K562 (cell line): ENCODE measurements around the gene PHF21A. TPM values are rescaled to one million over a fixed set of nuclear protein-coding genes. Genes with fewer than 3 reads are reported as not detected.

Source experiments
- ADNP ChIP-seq: fragments of 200-800 bp; sonication (Bioruptor generic); IDR thresholded peaks from 2 replicates; pipeline ENCODE4 v1.6.1; 2016; ENCODE audit warnings: missing genetic modification characterization, missing compliant biosample characterization
- DPF2 ChIP-seq: fragments of 450-650 bp; IDR thresholded peaks from 2 replicates; pipeline ENCODE4 v1.6.1; 2016
- GATAD2A ChIP-seq: fragments of 450-650 bp; IDR thresholded peaks from 2 replicates; pipeline ENCODE4 v1.6.1; 2017
- KDM2B ChIP-seq: fragments of 250-450 bp; sonication (Bioruptor Pico); IDR thresholded peaks from 2 replicates; pipeline ENCODE4 v1.8.0; 2021; ENCODE audit warnings: mild to moderate bottlenecking, moderate library complexity
- NFE2 ChIP-seq: IDR thresholded peaks from 2 replicates; pipeline ENCODE4 v1.6.1; 2014; ENCODE audit warnings: antibody characterized with exemption, low read depth
- POLR2AphosphoS5 ChIP-seq: IDR thresholded peaks from 2 replicates; pipeline ENCODE4 v1.6.1; 2011; ENCODE audit warnings: mild to moderate bottlenecking, low read depth, low read length, moderate library complexity; ENCODE audit not compliant: control insufficient read depth, insufficient read depth
- TBP ChIP-seq: optimal IDR thresholded peaks from 2 replicates; pipeline ENCODE3; 2011; ENCODE audit warnings: low read depth, low read length, improper control_type of control experiment
- ZNF143 ChIP-seq: sonication (generic); formaldehyde crosslinking; IDR thresholded peaks from 2 replicates; pipeline ENCODE4 v1.9.0; 2022; ENCODE audit warnings: mild to moderate bottlenecking, missing genetic modification reagents
- ZNF184 ChIP-seq: sonication (generic); formaldehyde crosslinking; IDR thresholded peaks from 2 replicates; pipeline ENCODE4 v1.5.0; 2020; ENCODE audit warnings: missing genetic modification reagents
- ZNF77 ChIP-seq: fragments of 250-450 bp; sonication (Bioruptor Pico); IDR thresholded peaks from 2 replicates; pipeline ENCODE4 v1.5.0; 2020
- polyA plus RNA-seq, 8 experiments: library from polyadenylated mRNA; depleted of rRNA in 4 of 8; stranded (reverse) in 5 of 8; unstranded in 3 of 8; fragments of >200 nt; fragmentation: Nextera tagmentation in 2 of 8; fragmentation: Illumina TruSeq in 1 of 8; extraction: Ambion mirVana in 2 of 8; extraction: Trizol in 1 of 8; gene quantifications; 2 replicates each; pipeline versions ENCODE4 v1.2.1 to v1.2.3, GENCODE V29; 2011 to 2014; ENCODE audit warnings: inconsistent platforms in 1 of 8, missing spikeins in 1 of 8
- total RNA-seq, 7 experiments: library from RNA; depleted of rRNA in 6 of 7; stranded (reverse); fragments of >200 nt in 6 of 7; fragmentation: Illumina TruSeq in 2 of 7; extraction: Trizol in 2 of 7; gene quantifications; 2 replicates each; pipeline versions ENCODE4 v1.2.1 to v1.2.3, GENCODE V29; 2011 to 2021; ENCODE audit warnings: low replicate concordance in 1 of 7
- TF ChIP-seq, protein P1 (sequence below): fragments of 200-800 bp; sonication (Bioruptor generic); IDR thresholded peaks from 2 replicates; pipeline ENCODE4 v1.6.1; 2017; ENCODE audit warnings: missing genetic modification characterization, missing compliant biosample characterization
- TF ChIP-seq, protein P2 (sequence below): fragments of 250-450 bp; sonication (Bioruptor Pico); IDR thresholded peaks from 2 replicates; pipeline ENCODE4 v1.4.0; 2020
- TF ChIP-seq, protein P3 (sequence below), 2 experiments: fragments of 250-450 bp in 1 of 2; fragments of 450-650 bp in 1 of 2; sonication (Bioruptor Pico) in 1 of 2; IDR thresholded peaks; 2 replicates each; pipeline versions ENCODE4 v1.6.1 to v1.8.0; 2016 to 2021; ENCODE audit warnings: mild to moderate bottlenecking in 2 of 2, moderate library complexity in 2 of 2, missing compliant biosample characterization in 1 of 2, missing genetic modification characterization in 1 of 2
- TF ChIP-seq, protein P4 (sequence below): fragments of 450-650 bp; IDR thresholded peaks from 2 replicates; pipeline ENCODE4 v1.7.0; 2016; ENCODE audit warnings: borderline replicate concordance
- TF ChIP-seq, protein P5 (sequence below): fragments of 450-650 bp; formaldehyde crosslinking; IDR thresholded peaks from 2 replicates; pipeline ENCODE4 v1.4.0; 2022; ENCODE audit warnings: missing genetic modification characterization
- TF ChIP-seq, protein P6 (sequence below), 3 experiments: fragments of 200-800 bp in 1 of 3; fragments of 250-450 bp in 1 of 3; fragments of 450-650 bp in 1 of 3; sonication (Bioruptor Pico) in 1 of 3; sonication (Bioruptor generic) in 1 of 3; formaldehyde crosslinking in 1 of 3; IDR thresholded peaks; 2 replicates each; pipeline versions ENCODE4 v1.6.1 to v1.8.0; 2016 to 2022; ENCODE audit warnings: mild to moderate bottlenecking in 2 of 3, missing genetic modification characterization in 2 of 3, missing compliant biosample characterization in 1 of 3, moderate library complexity in 1 of 3

PHF21A gene
- total and polyA plus RNA-seq, 9 of the 15 experiments (the other 6 are each of a cell fraction or from before 2014, with no cell fraction given) = 1.5 to 32.4 (median 10.7) TPM

DNA sequence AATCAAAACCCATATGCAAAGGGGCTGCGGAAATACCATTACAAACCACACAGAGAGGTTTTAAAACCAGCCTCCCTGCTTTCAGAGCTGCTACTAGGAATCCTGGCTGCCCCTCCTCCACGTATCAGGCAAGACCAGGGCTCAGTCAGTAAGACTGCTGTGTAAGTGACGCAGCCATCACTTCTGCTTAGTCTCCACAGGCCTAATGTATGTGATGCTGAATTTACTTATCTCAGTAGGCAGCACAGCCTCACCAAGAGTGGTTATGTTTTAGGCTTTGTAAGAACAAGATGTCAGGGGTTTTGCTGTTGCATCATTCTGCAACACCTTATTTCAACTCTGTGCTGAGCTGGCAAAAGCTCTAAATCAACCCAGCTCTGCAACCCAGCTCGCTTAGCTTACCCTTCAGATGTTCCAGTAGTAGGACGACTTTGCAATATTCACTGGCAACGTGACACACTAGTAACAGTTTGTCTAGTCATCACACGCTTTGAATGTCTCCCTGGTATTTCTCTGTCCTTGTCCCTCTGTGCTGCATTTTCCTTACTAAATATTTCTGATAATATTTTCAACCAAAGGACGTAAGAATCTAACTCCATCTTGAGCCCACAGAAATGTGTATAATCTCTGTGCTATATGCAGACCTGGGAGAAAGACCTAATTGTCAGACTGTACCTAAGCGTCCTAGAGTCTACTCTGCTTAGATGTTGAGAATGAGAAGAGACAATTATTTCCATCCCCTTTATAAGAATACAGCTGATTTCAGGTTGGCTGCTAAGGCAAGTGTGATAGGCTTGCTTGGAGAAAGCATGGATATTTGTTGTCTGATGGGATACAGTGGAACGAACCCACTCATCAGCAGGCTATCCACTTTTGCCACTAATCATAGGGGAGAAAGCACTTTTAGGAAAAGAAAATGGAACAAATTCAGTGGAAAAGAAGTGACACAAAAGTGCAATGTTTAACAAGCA, 126.6 kb downstream of the PHF21A start (continued):
- TF ChIP-seq, protein P1, sequence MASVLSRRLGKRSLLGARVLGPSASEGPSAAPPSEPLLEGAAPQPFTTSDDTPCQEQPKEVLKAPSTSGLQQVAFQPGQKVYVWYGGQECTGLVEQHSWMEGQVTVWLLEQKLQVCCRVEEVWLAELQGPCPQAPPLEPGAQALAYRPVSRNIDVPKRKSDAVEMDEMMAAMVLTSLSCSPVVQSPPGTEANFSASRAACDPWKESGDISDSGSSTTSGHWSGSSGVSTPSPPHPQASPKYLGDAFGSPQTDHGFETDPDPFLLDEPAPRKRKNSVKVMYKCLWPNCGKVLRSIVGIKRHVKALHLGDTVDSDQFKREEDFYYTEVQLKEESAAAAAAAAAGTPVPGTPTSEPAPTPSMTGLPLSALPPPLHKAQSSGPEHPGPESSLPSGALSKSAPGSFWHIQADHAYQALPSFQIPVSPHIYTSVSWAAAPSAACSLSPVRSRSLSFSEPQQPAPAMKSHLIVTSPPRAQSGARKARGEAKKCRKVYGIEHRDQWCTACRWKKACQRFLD (CRISPR knock-in tag) = peak; percentile 73
- TF ChIP-seq ADNP (tag) (no peak), ZNF184 (CRISPR knock-in tag) (no peak), ZNF77 (no peak), NFE2 (peak; percentile 53), ZNF143 (no peak), DPF2 (peak; percentile 95), POLR2AphosphoS5 (peak; percentile 94), KDM2B (no peak), GATAD2A (peak; percentile 85), TBP (peak; percentile 63)
- TF ChIP-seq, protein P2, sequence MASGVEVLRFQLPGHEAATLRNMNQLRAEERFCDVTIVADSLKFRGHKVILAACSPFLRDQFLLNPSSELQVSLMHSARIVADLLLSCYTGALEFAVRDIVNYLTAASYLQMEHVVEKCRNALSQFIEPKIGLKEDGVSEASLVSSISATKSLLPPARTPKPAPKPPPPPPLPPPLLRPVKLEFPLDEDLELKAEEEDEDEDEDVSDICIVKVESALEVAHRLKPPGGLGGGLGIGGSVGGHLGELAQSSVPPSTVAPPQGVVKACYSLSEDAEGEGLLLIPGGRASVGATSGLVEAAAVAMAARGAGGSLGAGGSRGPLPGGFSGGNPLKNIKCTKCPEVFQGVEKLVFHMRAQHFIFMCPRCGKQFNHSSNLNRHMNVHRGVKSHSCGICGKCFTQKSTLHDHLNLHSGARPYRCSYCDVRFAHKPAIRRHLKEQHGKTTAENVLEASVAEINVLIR = no peak
- TF ChIP-seq, protein P3, sequence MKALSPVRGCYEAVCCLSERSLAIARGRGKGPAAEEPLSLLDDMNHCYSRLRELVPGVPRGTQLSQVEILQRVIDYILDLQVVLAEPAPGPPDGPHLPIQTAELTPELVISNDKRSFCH (CRISPR knock-in tag; IDR thresholded peaks at IDR 0.05) = no peak
- TF ChIP-seq, protein P3 (tag; IDR thresholded peaks at IDR 0.05) = peak; percentile 57; the same call in 1 of the 2 replicates
- TF ChIP-seq, protein P4, sequence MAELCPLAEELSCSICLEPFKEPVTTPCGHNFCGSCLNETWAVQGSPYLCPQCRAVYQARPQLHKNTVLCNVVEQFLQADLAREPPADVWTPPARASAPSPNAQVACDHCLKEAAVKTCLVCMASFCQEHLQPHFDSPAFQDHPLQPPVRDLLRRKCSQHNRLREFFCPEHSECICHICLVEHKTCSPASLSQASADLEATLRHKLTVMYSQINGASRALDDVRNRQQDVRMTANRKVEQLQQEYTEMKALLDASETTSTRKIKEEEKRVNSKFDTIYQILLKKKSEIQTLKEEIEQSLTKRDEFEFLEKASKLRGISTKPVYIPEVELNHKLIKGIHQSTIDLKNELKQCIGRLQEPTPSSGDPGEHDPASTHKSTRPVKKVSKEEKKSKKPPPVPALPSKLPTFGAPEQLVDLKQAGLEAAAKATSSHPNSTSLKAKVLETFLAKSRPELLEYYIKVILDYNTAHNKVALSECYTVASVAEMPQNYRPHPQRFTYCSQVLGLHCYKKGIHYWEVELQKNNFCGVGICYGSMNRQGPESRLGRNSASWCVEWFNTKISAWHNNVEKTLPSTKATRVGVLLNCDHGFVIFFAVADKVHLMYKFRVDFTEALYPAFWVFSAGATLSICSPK = no peak
- TF ChIP-seq, protein P5, sequence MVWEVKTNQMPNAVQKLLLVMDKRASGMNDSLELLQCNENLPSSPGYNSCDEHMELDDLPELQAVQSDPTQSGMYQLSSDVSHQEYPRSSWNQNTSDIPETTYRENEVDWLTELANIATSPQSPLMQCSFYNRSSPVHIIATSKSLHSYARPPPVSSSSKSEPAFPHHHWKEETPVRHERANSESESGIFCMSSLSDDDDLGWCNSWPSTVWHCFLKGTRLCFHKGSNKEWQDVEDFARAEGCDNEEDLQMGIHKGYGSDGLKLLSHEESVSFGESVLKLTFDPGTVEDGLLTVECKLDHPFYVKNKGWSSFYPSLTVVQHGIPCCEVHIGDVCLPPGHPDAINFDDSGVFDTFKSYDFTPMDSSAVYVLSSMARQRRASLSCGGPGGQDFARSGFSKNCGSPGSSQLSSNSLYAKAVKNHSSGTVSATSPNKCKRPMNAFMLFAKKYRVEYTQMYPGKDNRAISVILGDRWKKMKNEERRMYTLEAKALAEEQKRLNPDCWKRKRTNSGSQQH (CRISPR knock-in tag) = no peak
- TF ChIP-seq, protein P6, sequence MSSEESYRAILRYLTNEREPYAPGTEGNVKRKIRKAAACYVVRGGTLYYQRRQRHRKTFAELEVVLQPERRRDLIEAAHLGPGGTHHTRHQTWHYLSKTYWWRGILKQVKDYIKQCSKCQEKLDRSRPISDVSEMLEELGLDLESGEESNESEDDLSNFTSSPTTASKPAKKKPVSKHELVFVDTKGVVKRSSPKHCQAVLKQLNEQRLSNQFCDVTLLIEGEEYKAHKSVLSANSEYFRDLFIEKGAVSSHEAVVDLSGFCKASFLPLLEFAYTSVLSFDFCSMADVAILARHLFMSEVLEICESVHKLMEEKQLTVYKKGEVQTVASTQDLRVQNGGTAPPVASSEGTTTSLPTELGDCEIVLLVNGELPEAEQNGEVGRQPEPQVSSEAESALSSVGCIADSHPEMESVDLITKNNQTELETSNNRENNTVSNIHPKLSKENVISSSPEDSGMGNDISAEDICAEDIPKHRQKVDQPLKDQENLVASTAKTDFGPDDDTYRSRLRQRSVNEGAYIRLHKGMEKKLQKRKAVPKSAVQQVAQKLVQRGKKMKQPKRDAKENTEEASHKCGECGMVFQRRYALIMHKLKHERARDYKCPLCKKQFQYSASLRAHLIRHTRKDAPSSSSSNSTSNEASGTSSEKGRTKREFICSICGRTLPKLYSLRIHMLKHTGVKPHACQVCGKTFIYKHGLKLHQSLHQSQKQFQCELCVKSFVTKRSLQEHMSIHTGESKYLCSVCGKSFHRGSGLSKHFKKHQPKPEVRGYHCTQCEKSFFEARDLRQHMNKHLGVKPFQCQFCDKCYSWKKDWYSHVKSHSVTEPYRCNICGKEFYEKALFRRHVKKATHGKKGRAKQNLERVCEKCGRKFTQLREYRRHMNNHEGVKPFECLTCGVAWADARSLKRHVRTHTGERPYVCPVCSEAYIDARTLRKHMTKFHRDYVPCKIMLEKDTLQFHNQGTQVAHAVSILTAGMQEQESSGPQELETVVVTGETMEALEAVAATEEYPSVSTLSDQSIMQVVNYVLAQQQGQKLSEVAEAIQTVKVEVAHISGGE (CRISPR knock-in tag; IDR thresholded peaks at IDR 0.05) = peak in 1 of 3 experiments; percentile 69; a peak in 1 of 6 replicates
